H1 (cell line): Measurements from ENCODE around the gene GPN2. TPM values are rescaled to one million over a fixed set of nuclear protein-coding genes. Genes with fewer than 3 reads are reported as not detected.

Source experiments
- KDM1A ChIP-seq: fragments of 200-600, 300-600 bp; sonication (generic); IDR thresholded peaks from 2 replicates; pipeline ENCODE4 v1.7.1; 2016; ENCODE audit warnings: mild to moderate bottlenecking, low read length, borderline replicate concordance
- MAFK ChIP-seq: IDR thresholded peaks from 2 replicates; pipeline ENCODE4 v1.6.1; 2012; ENCODE audit warnings: low read depth, mild to moderate bottlenecking, improper control_type of control experiment, low read length
- POU5F1 ChIP-seq: IDR thresholded peaks from 2 replicates; pipeline ENCODE4 v1.6.1; 2011; ENCODE audit warnings: low read depth, mild to moderate bottlenecking, low read length, moderate library complexity
- RNF2 ChIP-seq: fragments of 200-900, 300-1000 bp; sonication (generic); IDR thresholded peaks from 2 replicates; pipeline ENCODE4 v1.7.1; 2016; ENCODE audit warnings: borderline replicate concordance, low read depth, mild to moderate bottlenecking, antibody characterized with exemption, low read length; ENCODE audit not compliant: poor library complexity, severe bottlenecking; ENCODE audit errors: missing control alignments
- polyA plus RNA-seq, 7 experiments: library from polyadenylated mRNA; depleted of rRNA in 3 of 7; stranded (reverse) in 5 of 7; unstranded in 2 of 7; fragments of >200 nt in 5 of 7; fragments of 200-250 nt in 2 of 7; gene quantifications; 1 replicate in 5 of 7; 2 replicates in 1 of 7; 4 replicates in 1 of 7; pipeline versions ENCODE4 v1.2.1 to v1.2.3, GENCODE V29; 2011 to 2013; ENCODE audit warnings: missing spikeins in 2 of 7, mixed read lengths in 2 of 7
- total RNA-seq: library from RNA; stranded (reverse); fragmentation: NEBNext Ultra II Directional; extraction: Animal tissue kit (Norgen Biotek cat#: 25700); gene quantifications from 2 replicates; pipeline ENCODE4 v1.2.1, GENCODE V29; 2021
- TF ChIP-seq, protein P1 (sequence below): fragments of 300-600 bp; sonication (generic); IDR thresholded peaks from 2 replicates; pipeline ENCODE4 v1.7.1; 2012; ENCODE audit warnings: low read length, moderate library complexity, mild to moderate bottlenecking, inconsistent platforms; ENCODE audit not compliant: insufficient replicate concordance

GPN2 gene
- total and polyA plus RNA-seq, 2 of the 8 experiments (the other 6 are each of a cell fraction or from before 2014, with no cell fraction given): 27.3 to 36.8 TPM

DNA sequence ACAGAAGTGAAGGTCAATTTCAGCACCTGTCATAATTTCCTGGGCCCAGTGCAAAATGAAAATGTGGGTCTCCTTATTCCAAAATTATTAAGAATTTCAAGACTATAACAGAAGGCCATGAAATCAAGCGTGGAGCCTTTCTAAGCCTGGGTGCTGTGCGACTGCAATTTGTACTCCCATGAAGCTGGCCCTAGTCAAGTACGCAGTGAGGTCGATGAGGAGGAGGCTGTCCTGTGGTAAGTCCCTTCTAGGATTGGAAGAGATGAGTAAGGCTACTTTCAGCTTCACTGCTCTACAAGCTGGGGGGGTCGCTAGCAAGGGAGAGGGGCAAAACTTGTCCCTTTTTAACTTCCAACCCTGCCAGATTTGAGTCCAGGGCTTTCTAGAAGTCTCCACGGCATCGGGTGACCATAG, 31.1 kb upstream of the GPN2 start (continued):
- TF ChIP-seq, protein P1, sequence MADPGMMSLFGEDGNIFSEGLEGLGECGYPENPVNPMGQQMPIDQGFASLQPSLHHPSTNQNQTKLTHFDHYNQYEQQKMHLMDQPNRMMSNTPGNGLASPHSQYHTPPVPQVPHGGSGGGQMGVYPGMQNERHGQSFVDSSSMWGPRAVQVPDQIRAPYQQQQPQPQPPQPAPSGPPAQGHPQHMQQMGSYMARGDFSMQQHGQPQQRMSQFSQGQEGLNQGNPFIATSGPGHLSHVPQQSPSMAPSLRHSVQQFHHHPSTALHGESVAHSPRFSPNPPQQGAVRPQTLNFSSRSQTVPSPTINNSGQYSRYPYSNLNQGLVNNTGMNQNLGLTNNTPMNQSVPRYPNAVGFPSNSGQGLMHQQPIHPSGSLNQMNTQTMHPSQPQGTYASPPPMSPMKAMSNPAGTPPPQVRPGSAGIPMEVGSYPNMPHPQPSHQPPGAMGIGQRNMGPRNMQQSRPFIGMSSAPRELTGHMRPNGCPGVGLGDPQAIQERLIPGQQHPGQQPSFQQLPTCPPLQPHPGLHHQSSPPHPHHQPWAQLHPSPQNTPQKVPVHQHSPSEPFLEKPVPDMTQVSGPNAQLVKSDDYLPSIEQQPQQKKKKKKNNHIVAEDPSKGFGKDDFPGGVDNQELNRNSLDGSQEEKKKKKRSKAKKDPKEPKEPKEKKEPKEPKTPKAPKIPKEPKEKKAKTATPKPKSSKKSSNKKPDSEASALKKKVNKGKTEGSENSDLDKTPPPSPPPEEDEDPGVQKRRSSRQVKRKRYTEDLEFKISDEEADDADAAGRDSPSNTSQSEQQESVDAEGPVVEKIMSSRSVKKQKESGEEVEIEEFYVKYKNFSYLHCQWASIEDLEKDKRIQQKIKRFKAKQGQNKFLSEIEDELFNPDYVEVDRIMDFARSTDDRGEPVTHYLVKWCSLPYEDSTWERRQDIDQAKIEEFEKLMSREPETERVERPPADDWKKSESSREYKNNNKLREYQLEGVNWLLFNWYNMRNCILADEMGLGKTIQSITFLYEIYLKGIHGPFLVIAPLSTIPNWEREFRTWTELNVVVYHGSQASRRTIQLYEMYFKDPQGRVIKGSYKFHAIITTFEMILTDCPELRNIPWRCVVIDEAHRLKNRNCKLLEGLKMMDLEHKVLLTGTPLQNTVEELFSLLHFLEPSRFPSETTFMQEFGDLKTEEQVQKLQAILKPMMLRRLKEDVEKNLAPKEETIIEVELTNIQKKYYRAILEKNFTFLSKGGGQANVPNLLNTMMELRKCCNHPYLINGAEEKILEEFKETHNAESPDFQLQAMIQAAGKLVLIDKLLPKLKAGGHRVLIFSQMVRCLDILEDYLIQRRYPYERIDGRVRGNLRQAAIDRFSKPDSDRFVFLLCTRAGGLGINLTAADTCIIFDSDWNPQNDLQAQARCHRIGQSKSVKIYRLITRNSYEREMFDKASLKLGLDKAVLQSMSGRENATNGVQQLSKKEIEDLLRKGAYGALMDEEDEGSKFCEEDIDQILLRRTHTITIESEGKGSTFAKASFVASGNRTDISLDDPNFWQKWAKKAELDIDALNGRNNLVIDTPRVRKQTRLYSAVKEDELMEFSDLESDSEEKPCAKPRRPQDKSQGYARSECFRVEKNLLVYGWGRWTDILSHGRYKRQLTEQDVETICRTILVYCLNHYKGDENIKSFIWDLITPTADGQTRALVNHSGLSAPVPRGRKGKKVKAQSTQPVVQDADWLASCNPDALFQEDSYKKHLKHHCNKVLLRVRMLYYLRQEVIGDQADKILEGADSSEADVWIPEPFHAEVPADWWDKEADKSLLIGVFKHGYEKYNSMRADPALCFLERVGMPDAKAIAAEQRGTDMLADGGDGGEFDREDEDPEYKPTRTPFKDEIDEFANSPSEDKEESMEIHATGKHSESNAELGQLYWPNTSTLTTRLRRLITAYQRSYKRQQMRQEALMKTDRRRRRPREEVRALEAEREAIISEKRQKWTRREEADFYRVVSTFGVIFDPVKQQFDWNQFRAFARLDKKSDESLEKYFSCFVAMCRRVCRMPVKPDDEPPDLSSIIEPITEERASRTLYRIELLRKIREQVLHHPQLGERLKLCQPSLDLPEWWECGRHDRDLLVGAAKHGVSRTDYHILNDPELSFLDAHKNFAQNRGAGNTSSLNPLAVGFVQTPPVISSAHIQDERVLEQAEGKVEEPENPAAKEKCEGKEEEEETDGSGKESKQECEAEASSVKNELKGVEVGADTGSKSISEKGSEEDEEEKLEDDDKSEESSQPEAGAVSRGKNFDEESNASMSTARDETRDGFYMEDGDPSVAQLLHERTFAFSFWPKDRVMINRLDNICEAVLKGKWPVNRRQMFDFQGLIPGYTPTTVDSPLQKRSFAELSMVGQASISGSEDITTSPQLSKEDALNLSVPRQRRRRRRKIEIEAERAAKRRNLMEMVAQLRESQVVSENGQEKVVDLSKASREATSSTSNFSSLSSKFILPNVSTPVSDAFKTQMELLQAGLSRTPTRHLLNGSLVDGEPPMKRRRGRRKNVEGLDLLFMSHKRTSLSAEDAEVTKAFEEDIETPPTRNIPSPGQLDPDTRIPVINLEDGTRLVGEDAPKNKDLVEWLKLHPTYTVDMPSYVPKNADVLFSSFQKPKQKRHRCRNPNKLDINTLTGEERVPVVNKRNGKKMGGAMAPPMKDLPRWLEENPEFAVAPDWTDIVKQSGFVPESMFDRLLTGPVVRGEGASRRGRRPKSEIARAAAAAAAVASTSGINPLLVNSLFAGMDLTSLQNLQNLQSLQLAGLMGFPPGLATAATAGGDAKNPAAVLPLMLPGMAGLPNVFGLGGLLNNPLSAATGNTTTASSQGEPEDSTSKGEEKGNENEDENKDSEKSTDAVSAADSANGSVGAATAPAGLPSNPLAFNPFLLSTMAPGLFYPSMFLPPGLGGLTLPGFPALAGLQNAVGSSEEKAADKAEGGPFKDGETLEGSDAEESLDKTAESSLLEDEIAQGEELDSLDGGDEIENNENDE: no peak
- TF ChIP-seq KDM1A (no peak), MAFK (no peak), POU5F1 (no peak), RNF2 (no peak)
